Measurements from ENCODE around the gene HIGD2B.
"Not testable (repeated sequence)": the region's sequence is repeated elsewhere in the genome, so short reads cannot be mapped to it uniquely, and the experiment has no call there.

- not testable (repeated sequence) for TF ChIP-seq CTCF, POLR2A (IDR thresholded peaks at IDR 0.05)
These were observed 56.9 kb downstream of the HIGD2B start for GRCh38 chr15:72629068-72629570.

Data from testis (tissue), 2 donors.